RWPE2 (cell line): ENCODE measurements around the gene EIF4H.
"Not testable (repeated sequence)": the region's sequence is repeated elsewhere in the genome, so short reads cannot be mapped to it uniquely, and the experiment has no call there.

ENCODE experiments used
- ATAC-seq: fragments of 200-7000 bp; cut with Tn5 transposase; 3 replicates; pipeline ENCODE4 v1.9.1; 2021; ENCODE audit warnings: low read depth
- DNase-seq: peaks from one replicate; pipeline ENCODE4 v3.0.0-alpha.2; 2020; ENCODE audit warnings: low spot score
- H3K27ac ChIP-seq: fragments of 450-650 bp; 2 replicates; pipeline ENCODE4 v1.5.1; 2017; ENCODE audit warnings: mild to moderate bottlenecking; ENCODE audit not compliant: poor library complexity, severe bottlenecking
- H3K27me3 ChIP-seq: fragments of 250-450 bp; sonication (Bioruptor Pico); 2 replicates; pipeline ENCODE4 v1.5.1; 2021; ENCODE audit warnings: mild to moderate bottlenecking, moderate library complexity; ENCODE audit not compliant: insufficient read depth, poor library complexity, severe bottlenecking
- H3K36me3 ChIP-seq: fragments of 250-450 bp; sonication (Bioruptor Pico); 2 replicates; pipeline ENCODE4 v1.5.1; 2020; ENCODE audit warnings: low read depth, mild to moderate bottlenecking, moderate library complexity
- H3K4me1 ChIP-seq: fragments of 250-450 bp; sonication (Bioruptor Pico); 2 replicates; pipeline ENCODE4 v1.5.1; 2021; ENCODE audit warnings: mild to moderate bottlenecking, moderate library complexity; ENCODE audit not compliant: insufficient read depth, poor library complexity, severe bottlenecking
- H3K4me3 ChIP-seq: fragments of 250-450 bp; sonication (Bioruptor Pico); 2 replicates; pipeline ENCODE4 v1.5.1; 2021; ENCODE audit warnings: mild to moderate bottlenecking, moderate library complexity; ENCODE audit not compliant: severe bottlenecking
- H3K9me3 ChIP-seq: fragments of 250-450 bp; sonication (Bioruptor Pico); 2 replicates; pipeline ENCODE4 v1.5.1; 2021; ENCODE audit warnings: mild to moderate bottlenecking, moderate library complexity; ENCODE audit not compliant: severe bottlenecking
- CTCF ChIP-seq: fragments of 450-650 bp; IDR thresholded peaks from one replicate; pipeline ENCODE4 v1.5.1; 2017; ENCODE audit warnings: mild to moderate bottlenecking, moderate library complexity; ENCODE audit not compliant: poor library complexity, severe bottlenecking

Gene EIF4H

DNA sequence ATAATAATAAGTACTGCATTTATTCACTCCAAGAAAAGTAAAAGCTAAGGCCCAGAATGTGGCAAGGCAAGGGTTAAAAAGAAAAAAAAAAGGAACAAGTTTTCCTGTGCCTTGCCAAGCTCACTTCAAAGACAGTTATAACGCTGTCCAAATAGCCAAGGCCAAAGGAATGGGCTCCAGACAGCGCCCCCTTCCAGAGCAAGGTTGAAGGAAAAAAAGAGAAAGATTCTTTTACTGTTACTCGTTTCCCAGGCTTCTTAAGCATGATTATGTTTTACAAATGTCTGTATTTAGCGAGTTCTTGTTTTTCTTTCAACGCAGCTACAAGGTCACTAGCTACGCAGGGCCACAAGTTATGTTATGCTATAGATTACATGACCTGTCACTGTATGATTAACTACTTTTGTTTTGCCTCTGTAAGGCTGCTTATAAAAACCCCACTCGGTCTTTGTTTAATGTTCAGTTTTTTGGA is 9.1 kb upstream of the EIF4H start:
- H3K27me3 ChIP-seq = no peaks in the 10 kb centered on the region
- DNase-seq = no peak
- H3K4me3 ChIP-seq = no peak overlapping the region
- peaks cover 6% of the 10 kb centered on the region for H3K4me1 ChIP-seq
- H3K27ac ChIP-seq = no peak overlapping the region
- no peaks in the 10 kb centered on the region for H3K36me3 ChIP-seq
- no peak for TF ChIP-seq CTCF
- no peak for ATAC-seq
- H3K9me3 ChIP-seq = no peaks in the 10 kb centered on the region

GRCh38 chr7:74165867-74166593 is 8.1 kb upstream of the EIF4H start:
- ATAC-seq (no peak), DNase-seq (no peak)
- no peak overlapping the region for H3K27ac ChIP-seq
- no peak overlapping the region for H3K4me3 ChIP-seq
- no peaks in the 10 kb centered on the region for H3K27me3 ChIP-seq
- H3K4me1 ChIP-seq = peaks cover 6% of the 10 kb centered on the region
- no peaks in the 10 kb centered on the region for H3K9me3 ChIP-seq
- TF ChIP-seq CTCF = no peak
- no peaks in the 10 kb centered on the region for H3K36me3 ChIP-seq

- ATAC-seq, H3K36me3 ChIP-seq, H3K4me1 ChIP-seq, DNase-seq, H3K4me3 ChIP-seq, H3K9me3 ChIP-seq, H3K27ac ChIP-seq, H3K27me3 ChIP-seq: not testable (repeated sequence)
Observed at GRCh38 chr7:74167324-74167723, 6.8 kb upstream of the EIF4H start.

DNA sequence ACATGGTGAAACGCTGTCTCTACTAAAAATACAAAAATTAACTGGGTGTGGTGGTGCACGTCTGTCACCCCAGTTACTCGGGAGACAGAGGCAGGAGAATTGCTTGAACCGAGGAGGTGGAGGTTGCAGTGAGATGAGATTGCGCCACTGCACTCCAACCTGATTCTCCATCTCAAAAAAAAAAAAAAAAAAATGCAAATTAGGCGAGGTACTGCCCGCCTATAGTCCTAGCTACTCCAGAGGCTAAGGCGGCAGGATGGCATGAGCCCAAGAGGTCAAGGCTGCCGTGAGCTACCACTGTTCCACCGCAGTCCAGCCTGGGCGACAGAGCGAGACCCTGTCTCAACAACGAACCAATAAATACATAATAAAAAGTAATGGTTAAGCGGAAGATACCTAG is 1.1 kb upstream of the EIF4H start:
- Histone ChIP-seq H3K36me3 (peaks cover 29% of the 10 kb centered on the region), H3K4me1 (peaks cover 21% of the 10 kb centered on the region), H3K9me3 (no peaks in the 10 kb centered on the region), H3K27ac (peak overlapping the region; percentile 76), H3K4me3 (peak overlapping the region; percentile 79), H3K27me3 (no peaks in the 10 kb centered on the region)
- ATAC-seq (no peak), DNase-seq (no peak)
- no peak for TF ChIP-seq CTCF

- H3K9me3 ChIP-seq = no peaks in the 10 kb centered on the region
- peak; percentile 25; the same call in 2 of the 3 replicates for ATAC-seq
- H3K27me3 ChIP-seq = no peaks in the 10 kb centered on the region
- peaks cover 21% of the 10 kb centered on the region for H3K4me1 ChIP-seq
- no peak for TF ChIP-seq CTCF
- H3K36me3 ChIP-seq = peaks cover 33% of the 10 kb centered on the region
- H3K4me3 ChIP-seq = peak overlapping the region; percentile 79
- H3K27ac ChIP-seq = peak overlapping the region; percentile 76
- no peak for DNase-seq
Observed at GRCh38 chr7:74173491-74173865, 678 bp upstream of the EIF4H start.
